PFSK-1 (cell line): Measurements from ENCODE around the gene PAAF1.

Source experiments
- POLR2AphosphoS5 ChIP-seq: IDR thresholded peaks from 2 replicates; pipeline ENCODE4 v1.6.1; 2012; ENCODE audit warnings: low read depth, mild to moderate bottlenecking, control low read depth, low read length, moderate library complexity
- SIN3A ChIP-seq: IDR thresholded peaks from 2 replicates; pipeline ENCODE4 v1.6.1; 2012; ENCODE audit warnings: mild to moderate bottlenecking, low read length, moderate library complexity, borderline replicate concordance; ENCODE audit not compliant: insufficient read depth
- TAF1 ChIP-seq: IDR thresholded peaks from 2 replicates; pipeline ENCODE4 v1.6.1; 2012; ENCODE audit warnings: low read length, control low read depth, borderline replicate concordance; ENCODE audit not compliant: insufficient read depth
- TF ChIP-seq, protein P1 (sequence below), 2 experiments: IDR thresholded peaks; 2 replicates each; pipeline versions ENCODE4 v1.6.1 to v1.8.0; 2011 to 2012; ENCODE audit warnings: low read depth in 2 of 2, low read length in 2 of 2, control low read depth in 1 of 2, inconsistent platforms in 1 of 2, mild to moderate bottlenecking in 1 of 2, moderate library complexity in 1 of 2; ENCODE audit not compliant: insufficient read depth in 1 of 2

DNA sequence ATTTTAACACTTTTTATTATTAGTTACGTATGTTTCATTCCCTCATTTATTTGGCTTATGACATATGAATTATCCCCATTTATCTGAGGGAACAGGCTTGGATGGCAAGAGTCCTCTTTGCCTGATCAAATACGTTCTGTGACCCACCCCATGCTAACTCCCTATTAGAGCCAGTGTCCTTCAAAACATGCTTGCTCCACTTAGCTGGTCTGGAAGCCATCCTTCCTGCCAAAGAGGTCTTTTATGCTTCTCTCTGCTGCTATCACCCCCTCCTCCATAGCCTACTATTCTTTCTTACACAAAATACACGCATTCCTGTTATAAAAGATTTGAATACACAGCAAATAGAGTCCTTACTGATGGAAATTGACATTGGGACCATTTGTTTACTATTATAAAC, 6.5 kb upstream of the PAAF1 start:
- TF ChIP-seq SIN3A (no peak), TAF1 (no peak), POLR2AphosphoS5 (no peak)
- TF ChIP-seq, protein P1, sequence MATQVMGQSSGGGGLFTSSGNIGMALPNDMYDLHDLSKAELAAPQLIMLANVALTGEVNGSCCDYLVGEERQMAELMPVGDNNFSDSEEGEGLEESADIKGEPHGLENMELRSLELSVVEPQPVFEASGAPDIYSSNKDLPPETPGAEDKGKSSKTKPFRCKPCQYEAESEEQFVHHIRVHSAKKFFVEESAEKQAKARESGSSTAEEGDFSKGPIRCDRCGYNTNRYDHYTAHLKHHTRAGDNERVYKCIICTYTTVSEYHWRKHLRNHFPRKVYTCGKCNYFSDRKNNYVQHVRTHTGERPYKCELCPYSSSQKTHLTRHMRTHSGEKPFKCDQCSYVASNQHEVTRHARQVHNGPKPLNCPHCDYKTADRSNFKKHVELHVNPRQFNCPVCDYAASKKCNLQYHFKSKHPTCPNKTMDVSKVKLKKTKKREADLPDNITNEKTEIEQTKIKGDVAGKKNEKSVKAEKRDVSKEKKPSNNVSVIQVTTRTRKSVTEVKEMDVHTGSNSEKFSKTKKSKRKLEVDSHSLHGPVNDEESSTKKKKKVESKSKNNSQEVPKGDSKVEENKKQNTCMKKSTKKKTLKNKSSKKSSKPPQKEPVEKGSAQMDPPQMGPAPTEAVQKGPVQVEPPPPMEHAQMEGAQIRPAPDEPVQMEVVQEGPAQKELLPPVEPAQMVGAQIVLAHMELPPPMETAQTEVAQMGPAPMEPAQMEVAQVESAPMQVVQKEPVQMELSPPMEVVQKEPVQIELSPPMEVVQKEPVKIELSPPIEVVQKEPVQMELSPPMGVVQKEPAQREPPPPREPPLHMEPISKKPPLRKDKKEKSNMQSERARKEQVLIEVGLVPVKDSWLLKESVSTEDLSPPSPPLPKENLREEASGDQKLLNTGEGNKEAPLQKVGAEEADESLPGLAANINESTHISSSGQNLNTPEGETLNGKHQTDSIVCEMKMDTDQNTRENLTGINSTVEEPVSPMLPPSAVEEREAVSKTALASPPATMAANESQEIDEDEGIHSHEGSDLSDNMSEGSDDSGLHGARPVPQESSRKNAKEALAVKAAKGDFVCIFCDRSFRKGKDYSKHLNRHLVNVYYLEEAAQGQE (IDR thresholded peaks at IDR 0.05; ENCODE audit: insufficient read depth in 1 of 2, low read depth in 2 of 2, low read length in 2 of 2): no peak
